HCT116 (cell line): ENCODE results near the gene THRAP3. TPM values are rescaled to one million over a fixed set of nuclear protein-coding genes. Genes with fewer than 3 reads are reported as not detected.

Experiments used
- ATAC-seq: fragments of 200-7000 bp; cut with Tn5 transposase; 2 replicates; pipeline ENCODE4 v1.9.1; 2020; ENCODE audit warnings: mild to moderate bottlenecking, moderate library complexity
- BruUV-seq: library from RNA; stranded (reverse); fragments of 400-500 nt; replicated peaks from 2 replicates; lab custom pipeline; 2021; lab: Mats Ljungman, UMichigan
- CTCF ChIA-PET: fragments of 300-600 bp; sonication (Branson Sonifier 250); formaldehyde crosslinking; loops from one replicate; lab custom pipeline; 2021; ENCODE audit warnings: antibody characterized with exemption; lab: Charles Lee
- POLR2A ChIA-PET: fragments of 300-600, 350-600 bp; sonication (Branson Sonifier 250); formaldehyde crosslinking; loops from one replicate; lab custom pipeline; 2021; ENCODE audit warnings: antibody characterized with exemption; lab: Charles Lee
- RAD21 ChIA-PET, 2 experiments: fragments of 300-600 bp; sonication (Branson Sonifier 250); formaldehyde crosslinking; loops; one replicate each; lab custom pipeline; 2023; ENCODE audit warnings: low total read pairs in 2 of 2; ENCODE audit not compliant: uncharacterized antibody in 2 of 2, unreplicated experiment in 2 of 2, low non-redundant PET in 1 of 2; lab: Charles Lee
- DNase-seq: peaks from one replicate; pipeline ENCODE4 v3.0.0-alpha.2; 2010; ENCODE audit warnings: low read depth, low spot score
- H2AFZ ChIP-seq: fragments of 200-600 bp; shearing (Covaris generic), sonication (generic); 2 replicates; pipeline ENCODE4 v1.6.1; 2017; ENCODE audit warnings: low read depth, mixed run types, mixed read lengths, antibody characterized with exemption, low read length; ENCODE audit not compliant: poor library complexity, severe bottlenecking
- H3K27ac ChIP-seq: 2 replicates; pipeline ENCODE4 v1.5.1; 2012; ENCODE audit warnings: low read depth, low read length
- H3K27me3 ChIP-seq: fragments of 200-600 bp; sonication (generic); 2 replicates; pipeline ENCODE4 v1.6.1; 2016; ENCODE audit warnings: mixed run types, low read length, mixed read lengths; ENCODE audit not compliant: insufficient read depth
- H3K36me3 ChIP-seq, 2 experiments: fragments of 200-500 bp in 1 of 2; fragments of 200-600 bp in 1 of 2; sonication (Bioruptor generic) in 1 of 2; sonication (generic) in 1 of 2; 2 replicates each; pipeline versions ENCODE4 v1.5.1 to v1.6.1; 2014 to 2016; ENCODE audit warnings: low read length in 2 of 2, inconsistent platforms in 1 of 2, mixed read lengths in 1 of 2, mixed run types in 1 of 2; ENCODE audit not compliant: insufficient read depth in 2 of 2, control insufficient read depth in 1 of 2
- H3K4me1 ChIP-seq, 2 experiments: fragments of 200-600 bp in 1 of 2; sonication (generic) in 1 of 2; 2 replicates each; pipeline versions ENCODE4 v1.5.1 to v1.6.1; 2012 to 2017; ENCODE audit warnings: low read length in 2 of 2, inconsistent platforms in 1 of 2, mild to moderate bottlenecking in 1 of 2, mixed read lengths in 1 of 2, mixed run types in 1 of 2, moderate library complexity in 1 of 2; ENCODE audit not compliant: insufficient read depth in 2 of 2, control insufficient read depth in 1 of 2
- H3K4me2 ChIP-seq: fragments of 200-600 bp; sonication (generic); 2 replicates; pipeline ENCODE4 v1.6.1; 2017; ENCODE audit warnings: mixed run types, low read length, mixed read lengths
- H3K4me3 ChIP-seq, 2 experiments: fragments of 200-600 bp in 1 of 2; sonication (generic) in 1 of 2; replicated peaks in 1 of 2; 2 replicates each; pipeline ENCODE4 v1.5.1; 2011 to 2016; ENCODE audit warnings: low read length in 2 of 2, control low read depth in 1 of 2, low read depth in 1 of 2, mild to moderate bottlenecking in 1 of 2, mixed read lengths in 1 of 2, mixed run types in 1 of 2
- H3K79me2 ChIP-seq: fragments of 200-600 bp; sonication (generic); 2 replicates; pipeline ENCODE4 v1.6.1; 2017; ENCODE audit warnings: mild to moderate bottlenecking, mixed run types, low read length, moderate library complexity, mixed read lengths; ENCODE audit not compliant: insufficient read depth
- H3K9ac ChIP-seq: fragments of 200-600 bp; sonication (generic); 2 replicates; pipeline ENCODE4 v1.6.1; 2016; ENCODE audit warnings: low read length, mixed read lengths
- H3K9me2 ChIP-seq: fragments of 200-600 bp; sonication (generic), shearing (Covaris generic); 2 replicates; pipeline ENCODE4 v1.6.1; 2017; ENCODE audit warnings: mixed run types, mild to moderate bottlenecking, moderate library complexity; ENCODE audit not compliant: insufficient read depth
- H3K9me3 ChIP-seq, 2 experiments: fragments of 200-500 bp in 1 of 2; fragments of 200-600 bp in 1 of 2; sonication (Bioruptor generic) in 1 of 2; sonication (generic) in 1 of 2; 2 replicates each; pipeline ENCODE4 v1.6.1; 2014 to 2017; ENCODE audit warnings: low read length in 2 of 2, mixed read lengths in 2 of 2, inconsistent platforms in 1 of 2, low read depth in 1 of 2, mild to moderate bottlenecking in 1 of 2, mixed run types in 1 of 2, moderate library complexity in 1 of 2; ENCODE audit not compliant: control insufficient read depth in 1 of 2, insufficient read depth in 1 of 2
- H4K20me1 ChIP-seq: fragments of 200-600 bp; sonication (generic), shearing (Covaris generic); 2 replicates; pipeline ENCODE4 v1.6.1; 2017; ENCODE audit warnings: mixed run types, mild to moderate bottlenecking, moderate library complexity; ENCODE audit not compliant: insufficient read depth
- EZH2 ChIP-seq: fragments of 200-600 bp; sonication (generic); IDR thresholded peaks from 2 replicates; pipeline ENCODE4 v1.6.1; 2017; ENCODE audit warnings: antibody characterized with exemption, mixed run types
- JUND ChIP-seq: IDR thresholded peaks from 2 replicates; pipeline ENCODE4 v1.6.1; 2012
- POLR2A ChIP-seq: IDR thresholded peaks from 2 replicates; pipeline ENCODE4 v1.7.0; 2011; ENCODE audit warnings: borderline replicate concordance; ENCODE audit not compliant: insufficient read depth, insufficient read length; ENCODE audit errors: extremely low read depth
- SIN3A ChIP-seq: IDR thresholded peaks from 2 replicates; pipeline ENCODE4 v1.6.1; 2012; ENCODE audit warnings: low read depth
- SRF ChIP-seq: IDR thresholded peaks from 2 replicates; pipeline ENCODE4 v1.6.1; 2012; ENCODE audit warnings: low read depth
- intact Hi-C: fragments of 100-400 bp; cut with micrococcal nuclease; formaldehyde crosslinking; loops from 2 replicates; pipeline ENCODE4 v1.10.0; 2022
- total RNA-seq: library from RNA; stranded (reverse); gene quantifications from one replicate; pipeline ENCODE4 v1.2.1, GENCODE V29; 2021; ENCODE audit not compliant: unreplicated experiment
- TF ChIP-seq, protein P1 (sequence below): IDR thresholded peaks from 2 replicates; pipeline ENCODE4 v1.6.1; 2012; ENCODE audit warnings: low read depth

Gene THRAP3
- total RNA-seq, 1 experiment from 2014 or later: 144 TPM

DNA sequence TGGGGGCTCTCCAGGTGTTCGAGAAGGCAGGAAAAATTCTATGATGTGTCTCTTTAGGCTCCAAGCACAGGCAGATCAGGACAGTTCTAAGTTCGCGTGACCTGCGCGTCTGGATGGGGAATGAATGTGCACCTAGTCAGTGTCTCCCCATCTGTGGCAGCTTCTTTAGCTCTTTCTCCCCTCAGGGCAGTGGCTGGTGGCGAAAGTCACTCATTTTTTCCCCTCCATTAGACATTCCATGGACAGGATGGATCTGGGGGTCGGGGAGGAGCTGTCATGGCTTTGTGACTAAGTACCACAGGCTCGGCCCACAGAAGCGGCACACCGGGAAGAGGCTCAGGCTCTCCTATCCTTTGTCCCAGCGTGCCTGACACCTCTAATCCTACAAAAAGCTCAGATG, 130.2 kb downstream of the THRAP3 start:
- POLR2A ChIA-PET: no interaction called here

More for the DNA sequence above, 130.2 kb downstream of the THRAP3 start:
- DNase-seq (no peak), ATAC-seq (no peak)
- H3K79me2 ChIP-seq: no peaks in the 10 kb centered on the region
- H3K36me3 ChIP-seq: peaks cover 21 to 27% of the 10 kb centered on the region in 2 experiments
- H3K4me3 ChIP-seq: no peak overlapping the region
- H3K9ac ChIP-seq: no peak overlapping the region
- TF ChIP-seq SRF: no peak
- TF ChIP-seq, protein P1, sequence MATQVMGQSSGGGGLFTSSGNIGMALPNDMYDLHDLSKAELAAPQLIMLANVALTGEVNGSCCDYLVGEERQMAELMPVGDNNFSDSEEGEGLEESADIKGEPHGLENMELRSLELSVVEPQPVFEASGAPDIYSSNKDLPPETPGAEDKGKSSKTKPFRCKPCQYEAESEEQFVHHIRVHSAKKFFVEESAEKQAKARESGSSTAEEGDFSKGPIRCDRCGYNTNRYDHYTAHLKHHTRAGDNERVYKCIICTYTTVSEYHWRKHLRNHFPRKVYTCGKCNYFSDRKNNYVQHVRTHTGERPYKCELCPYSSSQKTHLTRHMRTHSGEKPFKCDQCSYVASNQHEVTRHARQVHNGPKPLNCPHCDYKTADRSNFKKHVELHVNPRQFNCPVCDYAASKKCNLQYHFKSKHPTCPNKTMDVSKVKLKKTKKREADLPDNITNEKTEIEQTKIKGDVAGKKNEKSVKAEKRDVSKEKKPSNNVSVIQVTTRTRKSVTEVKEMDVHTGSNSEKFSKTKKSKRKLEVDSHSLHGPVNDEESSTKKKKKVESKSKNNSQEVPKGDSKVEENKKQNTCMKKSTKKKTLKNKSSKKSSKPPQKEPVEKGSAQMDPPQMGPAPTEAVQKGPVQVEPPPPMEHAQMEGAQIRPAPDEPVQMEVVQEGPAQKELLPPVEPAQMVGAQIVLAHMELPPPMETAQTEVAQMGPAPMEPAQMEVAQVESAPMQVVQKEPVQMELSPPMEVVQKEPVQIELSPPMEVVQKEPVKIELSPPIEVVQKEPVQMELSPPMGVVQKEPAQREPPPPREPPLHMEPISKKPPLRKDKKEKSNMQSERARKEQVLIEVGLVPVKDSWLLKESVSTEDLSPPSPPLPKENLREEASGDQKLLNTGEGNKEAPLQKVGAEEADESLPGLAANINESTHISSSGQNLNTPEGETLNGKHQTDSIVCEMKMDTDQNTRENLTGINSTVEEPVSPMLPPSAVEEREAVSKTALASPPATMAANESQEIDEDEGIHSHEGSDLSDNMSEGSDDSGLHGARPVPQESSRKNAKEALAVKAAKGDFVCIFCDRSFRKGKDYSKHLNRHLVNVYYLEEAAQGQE: no peak
- no peak for TF ChIP-seq EZH2
- TF ChIP-seq JUND: no peak
- TF ChIP-seq SIN3A: no peak
- TF ChIP-seq POLR2A: no peak
- H4K20me1 ChIP-seq: no peaks in the 10 kb centered on the region
- H2AFZ ChIP-seq: no peak overlapping the region
- CTCF ChIA-PET: no interaction called here
- RAD21 ChIA-PET: no interaction called here
- H3K4me1 ChIP-seq: peaks cover 6 to 43% of the 10 kb centered on the region in 2 experiments; a peak in 3 of 4 replicates
- H3K9me2 ChIP-seq: no peaks in the 10 kb centered on the region
- no peak overlapping the region for H3K4me2 ChIP-seq
- H3K27ac ChIP-seq: no peak overlapping the region
- no TSS peak for BruUV-seq
- H3K27me3 ChIP-seq: no peaks in the 10 kb centered on the region
- H3K9me3 ChIP-seq: no peaks in the 10 kb centered on the region
- intact Hi-C loops: no loop called here

Other genes with a start within 250 kb of the THRAP3 start
- not detected for gene TEKT2, start 140.3 kb upstream of the THRAP3 start, total RNA-seq
- 28.2 TPM for gene ADPRS, start 135.6 kb upstream of the THRAP3 start, total RNA-seq
- 0.05 TPM for gene COL8A2, start 99.2 kb upstream of the THRAP3 start, total RNA-seq
- gene TRAPPC3, start 75.0 kb upstream of the THRAP3 start, total RNA-seq: 64.6 TPM
- gene MAP7D1, start 68.3 kb upstream of the THRAP3 start, total RNA-seq: 71.8 TPM
- gene SH3D21, start 81.9 kb downstream of the THRAP3 start, total RNA-seq: 9.3 TPM
- 25.1 TPM for gene EVA1B, start 99.2 kb downstream of the THRAP3 start, total RNA-seq
- 33.9 TPM for gene STK40, start 161.5 kb downstream of the THRAP3 start, total RNA-seq
- gene LSM10, start 173.5 kb downstream of the THRAP3 start, total RNA-seq: 49.5 TPM
- gene OSCP1, start 226.0 kb downstream of the THRAP3 start, total RNA-seq: 4.1 TPM
- gene MRPS15, start 239.9 kb downstream of the THRAP3 start, total RNA-seq: 98.7 TPM